Measurements from ENCODE around the gene TRAPPC8.
A peak's percentile ranks its signal among the peaks of the same experiment; 100 is the strongest.
"Not testable (repeated sequence)": the region's sequence is repeated elsewhere in the genome, so short reads cannot be mapped to it uniquely, and the experiment has no call there.

Gene TRAPPC8

DNA sequence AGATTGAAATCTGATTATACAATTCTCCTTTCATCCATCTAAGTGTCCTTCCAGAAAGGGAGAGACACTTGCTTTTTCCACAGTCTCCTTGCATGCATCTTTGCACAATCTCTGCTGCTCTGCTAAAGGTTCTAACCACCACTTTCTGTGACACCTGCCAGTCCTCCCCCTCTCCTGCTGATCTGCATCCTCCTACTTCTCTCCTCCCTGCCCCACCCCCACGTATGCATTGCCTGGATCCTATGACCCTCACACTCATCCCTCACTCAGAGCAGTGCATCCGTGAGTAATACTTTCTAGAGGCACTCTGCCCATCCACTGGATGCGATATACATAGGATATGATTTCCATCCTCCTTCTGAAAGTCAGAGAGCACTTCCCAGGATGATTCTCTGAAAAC is 27.7 kb upstream of the TRAPPC8 start:
- Histone ChIP-seq H3K79me2 (ENCODE audit: control insufficient read depth, insufficient read depth, low read length, unreplicated experiment) (no peaks in the 10 kb centered on the region), H3K36me3 (ENCODE audit: insufficient read depth, low read length) (no peaks in the 10 kb centered on the region), H2AFZ (ENCODE audit: low read length, unreplicated experiment) (no peak overlapping the region), H3K27me3 (ENCODE audit: insufficient read depth, low read length) (peaks cover 18% of the 10 kb centered on the region), H3K27ac (ENCODE audit: low read depth, low read length) (no peak overlapping the region), H3K4me1 (ENCODE audit: control insufficient read depth, insufficient read depth, low read length, unreplicated experiment) (no peaks in the 10 kb centered on the region), H3K4me3 (ENCODE audit: low read depth, low read length) (no peak overlapping the region)

DNA sequence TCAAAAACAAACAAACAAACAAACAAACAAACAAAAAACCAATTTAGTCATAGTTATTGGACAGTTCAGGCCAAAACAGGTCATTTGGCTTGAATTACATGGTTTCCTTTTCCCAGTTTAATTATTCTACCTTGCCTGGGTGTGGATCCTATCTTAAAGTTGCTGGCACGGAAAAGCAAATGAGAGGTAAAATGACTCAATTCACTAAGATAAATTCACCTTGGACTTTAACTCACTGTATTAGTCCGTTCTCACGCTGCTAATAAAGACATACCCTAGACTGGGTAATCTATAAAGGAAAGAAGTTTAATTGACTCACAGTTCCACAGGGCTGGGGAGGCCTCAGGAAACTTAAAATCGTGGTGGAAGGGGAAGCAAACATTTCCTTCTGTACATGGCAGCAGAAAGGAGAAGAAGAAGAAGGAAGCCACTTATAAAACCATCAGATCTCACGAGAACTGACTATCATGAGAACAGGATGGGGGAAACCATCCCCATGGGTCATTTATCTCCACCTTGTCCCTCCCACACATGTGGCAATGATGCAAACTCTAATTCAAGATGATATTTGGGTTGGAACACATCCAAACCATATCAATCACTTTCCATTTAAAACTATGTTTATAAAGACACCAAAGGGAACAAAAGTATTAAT is 22.5 kb upstream of the TRAPPC8 start:
- Histone ChIP-seq H3K27ac (ENCODE audit: low read depth, low read length) (no peak overlapping the region), H3K4me1 (ENCODE audit: control insufficient read depth, insufficient read depth, low read length, unreplicated experiment) (no peaks in the 10 kb centered on the region), H3K79me2 (ENCODE audit: control insufficient read depth, insufficient read depth, low read length, unreplicated experiment) (no peaks in the 10 kb centered on the region), H3K4me3 (ENCODE audit: low read depth, low read length) (no peak overlapping the region), H2AFZ (ENCODE audit: low read length, unreplicated experiment) (no peak overlapping the region), H3K36me3 (ENCODE audit: insufficient read depth, low read length) (no peaks in the 10 kb centered on the region), H3K27me3 (ENCODE audit: insufficient read depth, low read length) (peaks cover 5% of the 10 kb centered on the region; the same call in 1 of the 2 replicates)

DNA sequence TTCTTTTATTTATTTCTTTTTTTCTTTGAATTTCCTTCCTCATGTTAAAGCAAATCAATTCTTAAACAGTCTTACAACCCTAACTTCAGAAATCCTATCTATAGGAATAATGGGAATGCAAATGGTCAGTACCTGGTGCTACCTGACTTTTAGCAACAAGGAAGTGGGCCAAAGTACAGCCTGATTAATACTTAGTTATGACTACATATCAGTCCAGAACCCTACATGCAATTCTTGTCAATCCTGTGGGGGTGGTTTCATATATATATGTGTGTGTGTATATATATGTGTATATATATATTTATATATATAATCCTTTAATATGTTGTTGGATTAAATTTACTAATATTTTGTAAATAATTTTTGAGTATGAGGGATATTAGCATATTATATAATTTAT is 14.8 kb upstream of the TRAPPC8 start:
- no peak overlapping the region for H2AFZ ChIP-seq (ENCODE audit: low read length, unreplicated experiment)
- no peak overlapping the region for H3K27ac ChIP-seq (ENCODE audit: low read depth, low read length)
- peaks cover 6% of the 10 kb centered on the region for H3K4me1 ChIP-seq (ENCODE audit: control insufficient read depth, insufficient read depth, low read length, unreplicated experiment)
- no peaks in the 10 kb centered on the region for H3K79me2 ChIP-seq (ENCODE audit: control insufficient read depth, insufficient read depth, low read length, unreplicated experiment)
- H3K4me3 ChIP-seq (ENCODE audit: low read depth, low read length): no peak overlapping the region
- no peaks in the 10 kb centered on the region for H3K27me3 ChIP-seq (ENCODE audit: insufficient read depth, low read length)
- no peaks in the 10 kb centered on the region for H3K36me3 ChIP-seq (ENCODE audit: insufficient read depth, low read length)

DNA sequence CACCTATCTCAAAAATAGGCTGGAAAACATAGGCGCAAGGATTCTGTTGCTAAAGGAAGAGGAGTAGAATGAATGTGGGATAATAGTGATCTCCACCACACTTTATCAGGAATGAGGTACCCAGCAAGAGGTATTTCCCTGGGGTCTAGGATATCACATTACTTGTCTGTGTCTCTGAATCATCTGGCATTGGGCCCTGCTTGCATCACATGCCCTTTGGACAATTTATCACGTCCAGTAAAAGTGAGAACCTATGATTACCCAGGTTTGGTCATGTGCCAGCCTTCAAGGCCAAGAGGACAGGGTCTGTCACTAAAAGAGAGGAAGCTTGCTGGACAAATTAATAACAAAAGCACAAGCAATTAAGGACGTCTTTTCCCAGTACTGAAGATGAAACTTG is 11.4 kb upstream of the TRAPPC8 start:
- Histone ChIP-seq H3K27ac (ENCODE audit: low read depth, low read length) (no peak overlapping the region), H2AFZ (ENCODE audit: low read length, unreplicated experiment) (no peak overlapping the region)

DNA sequence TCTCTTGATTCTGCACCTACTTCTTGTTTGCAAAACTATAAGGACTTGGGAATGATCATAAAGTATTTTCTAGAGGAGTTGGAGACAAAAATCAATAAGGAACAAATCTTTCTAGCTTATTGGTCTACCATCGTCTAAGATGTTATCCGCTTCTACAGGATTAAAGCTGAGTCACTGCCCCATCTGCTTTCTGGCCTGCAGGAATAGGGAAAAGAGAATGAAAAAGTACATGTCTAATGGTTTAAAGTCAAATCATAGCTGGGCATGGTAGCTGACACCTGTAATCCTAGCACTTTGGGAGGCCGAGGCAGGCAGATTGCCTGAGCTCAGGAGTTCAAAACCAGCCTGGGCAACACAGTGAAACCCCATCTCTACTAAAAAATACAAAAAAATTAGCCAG is 10.8 kb upstream of the TRAPPC8 start:
- not testable (repeated sequence) for H3K4me3 ChIP-seq (ENCODE audit: low read depth, low read length); H3K27me3 ChIP-seq (ENCODE audit: insufficient read depth, low read length); H3K4me1 ChIP-seq (ENCODE audit: control insufficient read depth, insufficient read depth, low read length, unreplicated experiment); H2AFZ ChIP-seq (ENCODE audit: low read length, unreplicated experiment); H3K79me2 ChIP-seq (ENCODE audit: control insufficient read depth, insufficient read depth, low read length, unreplicated experiment); H3K27ac ChIP-seq (ENCODE audit: low read depth, low read length); H3K36me3 ChIP-seq (ENCODE audit: insufficient read depth, low read length)

More for the DNA sequence above, 11.4 kb upstream of the TRAPPC8 start:
- peaks cover 6% of the 10 kb centered on the region for H3K4me1 ChIP-seq (ENCODE audit: control insufficient read depth, insufficient read depth, low read length, unreplicated experiment)
- no peaks in the 10 kb centered on the region for H3K36me3 ChIP-seq (ENCODE audit: insufficient read depth, low read length)
- H3K79me2 ChIP-seq (ENCODE audit: control insufficient read depth, insufficient read depth, low read length, unreplicated experiment): no peaks in the 10 kb centered on the region
- H3K27me3 ChIP-seq (ENCODE audit: insufficient read depth, low read length): no peaks in the 10 kb centered on the region
- no peak overlapping the region for H3K4me3 ChIP-seq (ENCODE audit: low read depth, low read length)

DNA sequence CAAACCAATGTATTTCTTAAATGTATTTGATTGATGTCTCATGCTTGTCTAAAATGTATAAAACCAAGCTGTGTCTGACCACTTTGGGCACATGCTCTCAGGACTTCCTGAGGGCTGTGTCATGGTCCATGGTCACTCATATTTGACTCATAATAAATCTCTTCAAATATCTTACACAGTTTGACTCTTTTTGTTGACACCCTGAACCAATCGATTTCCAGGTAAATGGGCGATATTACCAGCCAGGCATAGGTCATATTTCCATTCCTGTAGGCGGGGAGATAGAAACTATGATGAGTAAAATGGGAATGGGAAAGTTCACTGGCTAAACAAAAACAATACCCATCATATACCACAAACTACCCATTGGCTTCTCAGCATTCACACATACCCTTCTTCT is 9.3 kb upstream of the TRAPPC8 start:
- Histone ChIP-seq H3K4me1 (ENCODE audit: control insufficient read depth, insufficient read depth, low read length, unreplicated experiment) (peaks cover 6% of the 10 kb centered on the region), H3K79me2 (ENCODE audit: control insufficient read depth, insufficient read depth, low read length, unreplicated experiment) (no peaks in the 10 kb centered on the region), H3K27me3 (ENCODE audit: insufficient read depth, low read length) (no peaks in the 10 kb centered on the region), H3K4me3 (ENCODE audit: low read depth, low read length) (no peak overlapping the region), H2AFZ (ENCODE audit: low read length, unreplicated experiment) (no peak overlapping the region), H3K36me3 (ENCODE audit: insufficient read depth, low read length) (no peaks in the 10 kb centered on the region), H3K27ac (ENCODE audit: low read depth, low read length) (no peak overlapping the region)

DNA sequence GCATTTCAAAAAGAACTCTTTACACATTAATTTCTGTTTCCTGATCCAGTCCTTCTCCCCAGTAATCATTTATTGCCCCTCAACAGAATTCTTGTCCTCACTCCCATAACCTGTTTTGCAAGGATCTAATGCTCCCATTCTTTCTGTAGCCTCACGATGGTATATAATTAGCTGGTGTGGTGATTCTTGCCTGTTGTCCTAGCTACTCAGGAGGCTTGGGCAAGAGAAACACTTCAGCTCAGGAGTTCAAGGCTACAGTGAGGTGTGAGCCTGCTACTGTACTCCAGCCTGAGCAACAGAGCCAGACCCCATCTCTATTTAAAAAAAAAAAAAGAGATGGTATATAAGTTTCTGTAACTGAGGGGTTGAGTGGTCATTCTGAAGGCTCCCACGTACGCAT is 7.7 kb upstream of the TRAPPC8 start:
- H3K79me2 ChIP-seq (ENCODE audit: control insufficient read depth, insufficient read depth, low read length, unreplicated experiment): no peaks in the 10 kb centered on the region
- H3K4me3 ChIP-seq (ENCODE audit: low read depth, low read length): no peak overlapping the region
- no peaks in the 10 kb centered on the region for H3K36me3 ChIP-seq (ENCODE audit: insufficient read depth, low read length)
- H3K27ac ChIP-seq (ENCODE audit: low read depth, low read length): no peak overlapping the region
- H3K27me3 ChIP-seq (ENCODE audit: insufficient read depth, low read length): no peaks in the 10 kb centered on the region
- no peak overlapping the region for H2AFZ ChIP-seq (ENCODE audit: low read length, unreplicated experiment)
- H3K4me1 ChIP-seq (ENCODE audit: control insufficient read depth, insufficient read depth, low read length, unreplicated experiment): peaks cover 6% of the 10 kb centered on the region

DNA sequence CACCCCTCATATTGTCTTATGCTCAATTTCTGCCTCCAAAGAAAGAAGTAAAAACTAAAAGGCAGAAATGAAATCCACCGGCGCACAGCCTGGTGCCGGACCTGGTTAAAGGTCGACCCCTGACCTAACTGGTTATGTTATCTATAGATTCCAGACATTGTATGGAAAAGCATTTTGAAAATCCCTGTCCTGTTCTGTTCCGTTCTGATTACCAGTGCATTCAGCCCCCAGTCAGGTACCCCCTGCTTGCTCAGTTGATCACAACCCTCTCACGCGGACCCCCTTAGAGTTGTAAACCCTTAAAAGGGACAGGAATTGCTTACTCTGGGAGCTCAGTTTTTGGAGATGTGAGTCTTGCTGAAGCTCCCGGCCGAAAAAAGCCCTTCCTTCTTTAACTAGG is 5.4 kb upstream of the TRAPPC8 start:
- not testable (repeated sequence) for H3K27me3 ChIP-seq (ENCODE audit: insufficient read depth, low read length); H3K27ac ChIP-seq (ENCODE audit: low read depth, low read length); H2AFZ ChIP-seq (ENCODE audit: low read length, unreplicated experiment); H3K4me1 ChIP-seq (ENCODE audit: control insufficient read depth, insufficient read depth, low read length, unreplicated experiment); H3K36me3 ChIP-seq (ENCODE audit: insufficient read depth, low read length); H3K4me3 ChIP-seq (ENCODE audit: low read depth, low read length); H3K79me2 ChIP-seq (ENCODE audit: control insufficient read depth, insufficient read depth, low read length, unreplicated experiment)

DNA sequence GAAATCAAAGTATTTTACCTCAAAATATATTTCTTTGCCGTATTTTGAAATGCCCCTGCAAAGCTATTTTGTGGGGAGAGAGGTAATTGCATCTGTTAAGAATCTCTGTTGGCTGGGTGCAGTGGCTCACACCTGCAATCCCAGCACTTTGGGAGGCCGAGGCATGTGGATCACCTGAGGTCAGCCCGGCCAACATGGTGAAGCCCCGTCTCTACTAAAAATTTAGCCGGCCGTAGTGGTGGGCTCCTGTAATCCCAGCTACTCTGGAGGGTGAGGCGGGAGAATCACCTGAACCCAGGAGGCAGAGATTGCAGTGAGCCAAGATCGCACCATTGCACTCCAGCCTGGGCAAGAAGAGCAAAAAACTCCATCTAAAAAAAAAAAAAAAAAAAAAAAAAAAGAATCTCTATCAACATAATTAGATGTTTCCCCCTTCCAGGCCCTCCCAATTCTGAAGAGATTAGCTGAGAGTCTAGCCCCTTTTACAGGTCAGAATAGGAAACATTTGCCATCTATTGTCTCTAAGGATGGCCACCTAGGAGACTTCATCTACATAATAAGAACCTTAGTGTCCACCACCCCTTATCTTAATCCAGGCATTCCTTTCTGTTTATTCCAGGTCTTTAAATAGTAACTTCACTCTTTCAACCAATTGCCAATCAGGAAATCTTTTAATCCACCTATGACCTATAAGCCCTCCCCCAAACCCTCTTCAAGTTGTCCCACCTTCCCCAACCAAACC is 3.5 kb upstream of the TRAPPC8 start:
- no peak overlapping the region for H3K4me3 ChIP-seq (ENCODE audit: low read depth, low read length)
- no peaks in the 10 kb centered on the region for H3K4me1 ChIP-seq (ENCODE audit: control insufficient read depth, insufficient read depth, low read length, unreplicated experiment)
- H3K79me2 ChIP-seq (ENCODE audit: control insufficient read depth, insufficient read depth, low read length, unreplicated experiment): peaks cover 7% of the 10 kb centered on the region
- no peak overlapping the region for H2AFZ ChIP-seq (ENCODE audit: low read length, unreplicated experiment)
- no peaks in the 10 kb centered on the region for H3K36me3 ChIP-seq (ENCODE audit: insufficient read depth, low read length)
- H3K27me3 ChIP-seq (ENCODE audit: insufficient read depth, low read length): no peaks in the 10 kb centered on the region
- H3K27ac ChIP-seq (ENCODE audit: low read depth, low read length): no peak overlapping the region

DNA sequence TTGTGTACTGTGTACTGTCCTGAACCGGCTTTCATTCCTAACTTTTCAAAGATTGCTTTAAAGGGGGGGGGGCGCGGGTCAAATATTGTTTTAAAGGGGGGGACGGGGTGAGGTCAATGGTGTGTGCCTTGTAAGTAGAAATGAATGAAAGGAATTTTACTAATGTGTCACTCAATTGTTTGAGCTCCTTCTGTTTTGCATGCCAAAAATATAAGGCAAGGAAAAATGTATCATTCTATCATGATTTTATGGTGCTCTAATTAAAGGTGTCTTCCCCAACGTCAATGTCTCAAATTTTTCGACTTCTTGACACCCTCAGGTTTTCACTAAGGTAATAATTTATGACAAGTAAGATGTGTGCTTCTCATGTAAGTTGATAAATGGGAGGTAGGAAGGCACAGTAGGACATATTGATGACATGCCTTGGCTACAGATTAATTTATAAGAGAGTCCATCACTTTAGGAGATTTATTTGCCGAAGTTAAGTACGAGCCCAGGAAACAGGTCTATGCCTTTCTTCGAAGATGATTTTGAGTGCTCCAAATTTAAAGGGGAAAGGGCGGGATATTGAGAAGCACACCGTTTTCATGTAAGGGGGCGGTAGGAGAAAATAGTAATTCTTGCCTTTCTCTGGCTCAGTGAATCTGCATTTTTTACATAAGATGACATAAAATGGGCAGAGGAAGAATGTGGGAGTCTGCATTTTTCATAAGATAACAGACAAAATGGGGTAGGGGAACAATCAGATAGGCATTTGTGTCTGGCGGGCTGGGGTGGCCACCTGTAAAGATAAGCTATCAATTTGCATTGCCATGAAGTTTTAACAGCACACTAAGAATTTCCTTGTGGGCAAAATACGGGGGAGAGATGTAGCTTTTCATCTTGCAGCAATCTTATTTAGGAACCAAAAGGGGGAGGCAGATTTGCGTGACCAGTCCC is 1.2 kb upstream of the TRAPPC8 start:
- peak overlapping the region; percentile 83 for H3K4me3 ChIP-seq (ENCODE audit: low read depth, low read length)
- H3K36me3 ChIP-seq (ENCODE audit: insufficient read depth, low read length): no peaks in the 10 kb centered on the region
- peak overlapping the region; percentile 91 for H2AFZ ChIP-seq (ENCODE audit: low read length, unreplicated experiment)
- peaks cover 29% of the 10 kb centered on the region for H3K79me2 ChIP-seq (ENCODE audit: control insufficient read depth, insufficient read depth, low read length, unreplicated experiment)
- no peaks in the 10 kb centered on the region for H3K27me3 ChIP-seq (ENCODE audit: insufficient read depth, low read length)
- H3K27ac ChIP-seq (ENCODE audit: low read depth, low read length): peak overlapping the region; percentile 21; the same call in 1 of the 2 replicates
- no peaks in the 10 kb centered on the region for H3K4me1 ChIP-seq (ENCODE audit: control insufficient read depth, insufficient read depth, low read length, unreplicated experiment)

All from ACC112 (cell line).